GM10266 (cell line): ENCODE data around the gene UBE2E1.
"Not testable (repeated sequence)": the region's sequence is repeated elsewhere in the genome, so short reads cannot be mapped to it uniquely, and the experiment has no call there.

ENCODE experiments used
- DNase-seq: peaks from one replicate; pipeline ENCODE4 v3.0.0; 2012; ENCODE audit errors: extremely low spot score
- TF ChIP-seq, protein P1 (sequence below): IDR thresholded peaks from 2 replicates; pipeline ENCODE4 v1.5.1; 2012; ENCODE audit warnings: mild to moderate bottlenecking, low read depth; ENCODE audit not compliant: control insufficient read depth, insufficient read depth; ENCODE audit errors: missing control alignments

UBE2E1 gene

DNA sequence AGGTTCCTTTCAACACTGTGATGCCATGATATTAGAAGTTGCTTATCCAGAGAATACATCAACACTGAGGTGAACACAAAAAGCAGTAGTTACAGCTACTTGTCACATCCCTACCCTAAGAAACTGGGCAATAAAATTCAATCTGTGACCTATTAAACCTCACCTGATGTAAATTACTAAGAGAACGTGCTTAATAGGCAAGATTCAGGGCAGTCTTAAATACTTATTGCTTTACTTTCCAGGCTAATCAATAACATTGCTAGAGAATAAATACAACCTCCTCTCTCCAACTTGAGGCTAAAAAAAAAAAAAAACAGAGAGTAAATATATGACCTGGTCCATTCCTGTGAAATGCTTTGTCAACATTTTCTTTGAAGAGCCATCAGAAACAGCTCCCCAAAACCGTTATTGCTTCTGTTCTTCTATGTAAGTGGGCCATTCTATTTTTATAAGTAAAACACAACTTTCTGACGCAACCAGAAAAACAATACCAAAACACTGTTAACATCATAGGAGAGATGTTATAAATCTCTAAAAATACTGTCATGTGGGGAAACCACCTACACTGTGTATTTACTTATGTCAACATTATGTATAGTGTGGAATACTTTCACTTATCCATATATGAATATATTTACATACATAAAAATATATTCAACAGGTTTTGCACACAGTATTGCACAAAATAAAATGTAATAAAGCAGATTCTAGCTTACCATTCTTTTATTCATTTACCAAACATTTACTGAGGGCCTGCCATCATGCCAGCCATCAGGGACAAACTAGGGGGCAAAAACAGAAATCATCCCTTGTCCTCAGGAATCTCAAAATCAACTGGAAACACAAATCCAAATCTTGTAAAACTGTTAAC is 108.4 kb downstream of the UBE2E1 start:
- TF ChIP-seq, protein P1, sequence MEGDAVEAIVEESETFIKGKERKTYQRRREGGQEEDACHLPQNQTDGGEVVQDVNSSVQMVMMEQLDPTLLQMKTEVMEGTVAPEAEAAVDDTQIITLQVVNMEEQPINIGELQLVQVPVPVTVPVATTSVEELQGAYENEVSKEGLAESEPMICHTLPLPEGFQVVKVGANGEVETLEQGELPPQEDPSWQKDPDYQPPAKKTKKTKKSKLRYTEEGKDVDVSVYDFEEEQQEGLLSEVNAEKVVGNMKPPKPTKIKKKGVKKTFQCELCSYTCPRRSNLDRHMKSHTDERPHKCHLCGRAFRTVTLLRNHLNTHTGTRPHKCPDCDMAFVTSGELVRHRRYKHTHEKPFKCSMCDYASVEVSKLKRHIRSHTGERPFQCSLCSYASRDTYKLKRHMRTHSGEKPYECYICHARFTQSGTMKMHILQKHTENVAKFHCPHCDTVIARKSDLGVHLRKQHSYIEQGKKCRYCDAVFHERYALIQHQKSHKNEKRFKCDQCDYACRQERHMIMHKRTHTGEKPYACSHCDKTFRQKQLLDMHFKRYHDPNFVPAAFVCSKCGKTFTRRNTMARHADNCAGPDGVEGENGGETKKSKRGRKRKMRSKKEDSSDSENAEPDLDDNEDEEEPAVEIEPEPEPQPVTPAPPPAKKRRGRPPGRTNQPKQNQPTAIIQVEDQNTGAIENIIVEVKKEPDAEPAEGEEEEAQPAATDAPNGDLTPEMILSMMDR = no peak
- DNase-seq = peak; percentile 28

DNA sequence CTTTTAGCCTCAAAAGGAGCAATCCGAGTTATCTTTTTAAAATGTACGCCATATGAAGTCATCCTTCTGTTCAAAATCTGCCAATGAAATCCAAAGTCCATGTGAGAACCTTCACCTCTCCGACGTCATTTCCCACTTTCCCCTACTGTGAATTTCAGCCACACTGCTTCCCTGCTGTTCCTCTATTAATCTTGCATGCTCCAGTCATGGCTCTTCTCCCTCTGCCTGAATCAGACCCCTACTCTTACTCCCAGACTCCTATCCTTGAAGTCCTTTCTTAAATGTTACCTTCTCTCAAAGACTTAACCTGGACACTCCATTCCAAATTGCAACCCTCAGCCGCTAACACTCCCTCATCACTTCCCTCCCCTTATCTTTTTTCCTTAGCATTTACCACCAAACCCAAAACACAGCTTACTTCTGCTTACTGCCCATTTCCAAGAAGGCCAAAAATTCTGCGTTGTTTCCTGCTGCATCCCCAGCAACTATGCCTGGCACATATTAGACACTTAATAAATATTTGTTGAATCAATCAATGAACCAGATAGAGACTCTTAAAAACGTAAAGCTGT is 109.9 kb downstream of the UBE2E1 start:
- no peak for DNase-seq
- TF ChIP-seq, protein P1 = no peak

DNA sequence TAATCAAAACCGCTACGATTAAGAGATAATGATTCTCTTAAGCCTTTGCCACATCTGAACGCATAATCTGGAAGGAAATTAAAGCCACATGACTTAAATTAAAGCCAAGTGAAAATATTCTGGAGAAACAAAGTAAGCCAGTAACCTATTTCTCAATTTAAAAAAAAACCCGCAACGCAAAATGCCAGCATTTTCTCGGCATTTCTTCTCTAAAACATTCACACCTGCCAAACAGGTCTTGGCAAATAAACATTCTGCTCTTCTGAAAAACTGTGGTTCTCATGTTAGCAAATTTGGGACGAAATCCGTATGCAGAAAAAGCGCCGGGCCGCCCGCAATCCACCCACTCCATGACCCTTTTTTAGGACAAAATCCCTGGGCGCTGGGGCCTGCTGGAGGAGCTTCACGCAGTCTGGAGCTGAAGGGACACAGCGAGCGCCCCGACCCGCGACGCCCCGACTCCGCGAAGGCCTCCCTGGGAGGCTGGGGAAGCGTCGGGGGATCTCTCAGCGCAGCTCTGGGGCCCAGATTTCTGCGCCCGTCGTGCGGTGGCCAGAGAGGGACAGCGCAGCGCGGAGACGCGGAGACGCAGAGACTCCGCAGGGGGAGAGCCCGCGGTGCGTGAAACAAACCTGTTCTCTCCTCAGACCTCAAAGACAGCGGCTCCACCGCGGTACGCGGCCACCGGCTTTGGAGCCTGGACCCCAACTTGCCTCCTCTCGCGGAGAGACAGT is 110.6 kb downstream of the UBE2E1 start:
- peak; percentile 22 for DNase-seq
- TF ChIP-seq, protein P1 = no peak

DNA sequence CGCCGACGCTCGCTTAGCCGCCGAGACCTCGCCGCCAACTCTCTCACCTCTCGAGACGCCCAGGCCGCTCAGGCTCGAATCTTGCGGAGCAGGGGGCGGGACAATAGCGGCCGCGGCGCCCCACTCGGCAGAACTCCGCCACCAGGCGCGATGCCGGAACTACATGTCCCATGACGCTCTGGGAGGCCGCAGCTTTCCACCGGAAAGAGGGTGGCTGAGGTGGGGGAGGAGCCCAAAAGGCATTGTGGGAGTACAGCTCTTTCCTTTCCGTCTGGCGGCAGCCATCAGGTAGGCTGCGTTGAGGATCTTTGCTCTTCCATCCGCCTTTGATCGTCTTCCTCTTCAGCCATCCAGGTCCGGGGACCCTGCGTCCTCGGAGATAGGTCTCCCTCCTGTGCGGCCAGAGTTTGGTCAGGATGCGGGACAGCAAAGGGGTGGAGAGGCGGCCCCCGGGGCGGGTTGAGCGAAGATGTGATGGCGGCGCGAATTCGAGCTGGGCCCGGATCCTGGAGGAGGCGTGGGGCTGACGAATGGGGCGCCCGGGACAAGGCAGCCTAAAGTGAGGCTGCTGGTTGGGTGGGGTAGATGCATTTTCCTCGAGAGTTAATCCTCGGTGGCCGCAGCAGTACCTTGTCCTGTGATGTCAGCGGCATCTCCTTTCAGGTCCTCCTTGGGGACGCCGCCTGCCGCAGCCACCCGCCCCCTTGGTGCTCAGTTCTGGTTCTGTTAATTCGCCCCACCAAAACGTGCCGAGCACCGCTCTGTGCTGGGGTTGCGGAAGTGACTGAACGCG is 111.3 kb downstream of the UBE2E1 start, which contains the start of the genes NKIRAS1 and RPL15:
TSS of gene NKIRAS1 (minus strand) at position 105 of the 793 bp plus-strand sequence. CDS start 6,086 bp downstream, outside the sequence.
TSS of gene RPL15 (plus strand) at position 247 of the 793 bp plus-strand sequence. CDS start 728 bp downstream, outside the sequence.
- peak; percentile 90 for DNase-seq
- TF ChIP-seq, protein P1 = no peak

DNA sequence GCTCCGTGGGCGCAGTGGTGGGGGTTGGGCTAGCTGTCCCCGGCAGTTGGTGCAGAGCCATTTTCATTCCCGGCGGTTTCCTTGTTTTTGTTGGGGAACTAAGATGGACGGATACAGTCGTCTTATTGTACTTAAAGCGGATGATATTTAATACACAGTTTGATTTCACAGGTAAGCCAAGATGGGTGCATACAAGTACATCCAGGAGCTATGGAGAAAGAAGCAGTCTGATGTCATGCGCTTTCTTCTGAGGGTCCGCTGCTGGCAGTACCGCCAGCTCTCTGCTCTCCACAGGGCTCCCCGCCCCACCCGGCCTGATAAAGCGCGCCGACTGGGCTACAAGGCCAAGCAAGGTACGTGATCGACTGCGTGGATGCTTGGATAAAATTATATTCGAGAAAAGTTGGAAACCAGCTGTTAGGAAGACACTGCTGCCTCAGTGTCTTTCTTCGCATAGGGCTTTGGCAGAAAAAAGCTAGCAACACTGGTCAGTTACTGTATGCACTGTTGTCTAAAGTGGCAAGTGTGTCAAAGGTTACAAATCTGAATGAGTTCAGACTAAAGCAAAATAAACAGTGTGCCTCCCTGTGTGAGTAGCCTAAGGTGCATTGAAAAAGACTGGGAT is 112.0 kb downstream of the UBE2E1 start:
- peak; percentile 38 for DNase-seq

DNA sequence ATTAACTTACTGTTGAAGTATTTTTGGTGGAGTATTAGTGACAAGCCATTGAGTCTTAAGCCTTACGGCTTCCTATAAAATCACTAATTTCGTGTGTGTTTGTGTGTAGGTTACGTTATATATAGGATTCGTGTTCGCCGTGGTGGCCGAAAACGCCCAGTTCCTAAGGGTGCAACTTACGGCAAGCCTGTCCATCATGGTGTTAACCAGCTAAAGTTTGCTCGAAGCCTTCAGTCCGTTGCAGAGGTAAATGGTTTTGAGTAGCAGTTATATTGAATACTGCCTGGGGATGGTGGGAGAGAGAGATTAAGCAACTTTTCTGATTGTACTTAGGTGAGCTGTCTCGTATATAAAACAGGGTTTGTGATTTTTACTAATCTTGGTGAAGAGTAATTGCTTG is 112.6 kb downstream of the UBE2E1 start:
- not testable (repeated sequence) for DNase-seq

DNA sequence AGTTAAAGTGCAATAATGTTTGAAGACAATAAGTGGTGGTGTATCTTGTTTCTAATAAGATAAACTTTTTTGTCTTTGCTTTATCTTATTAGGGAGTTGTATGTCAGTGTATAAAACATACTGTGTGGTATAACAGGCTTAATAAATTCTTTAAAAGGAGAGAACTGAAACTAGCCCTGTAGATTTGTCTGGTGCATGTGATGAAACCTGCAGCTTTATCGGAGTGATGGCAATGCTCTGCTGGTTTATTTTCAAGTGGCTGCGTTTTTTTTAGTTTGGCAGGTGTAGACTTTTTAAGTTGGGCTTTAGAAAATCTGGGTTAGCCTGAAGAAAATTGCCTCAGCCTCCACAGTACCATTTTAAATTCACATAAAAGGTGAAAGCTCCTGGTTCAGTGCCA is 113.9 kb downstream of the UBE2E1 start:
- DNase-seq = no peak
- TF ChIP-seq, protein P1 = no peak
